NCI-H748 (cell line): Measurements from ENCODE around the gene NBAS.
"Not testable (repeated sequence)": the region's sequence is repeated elsewhere in the genome, so short reads cannot be mapped to it uniquely, and the experiment has no call there.

ENCODE experiments used
- DNase-seq: peaks from one replicate; lab custom pipeline; 2025; ENCODE audit not compliant: unreplicated experiment; lab: John Stamatoyannopoulos, UW

NBAS gene

DNA sequence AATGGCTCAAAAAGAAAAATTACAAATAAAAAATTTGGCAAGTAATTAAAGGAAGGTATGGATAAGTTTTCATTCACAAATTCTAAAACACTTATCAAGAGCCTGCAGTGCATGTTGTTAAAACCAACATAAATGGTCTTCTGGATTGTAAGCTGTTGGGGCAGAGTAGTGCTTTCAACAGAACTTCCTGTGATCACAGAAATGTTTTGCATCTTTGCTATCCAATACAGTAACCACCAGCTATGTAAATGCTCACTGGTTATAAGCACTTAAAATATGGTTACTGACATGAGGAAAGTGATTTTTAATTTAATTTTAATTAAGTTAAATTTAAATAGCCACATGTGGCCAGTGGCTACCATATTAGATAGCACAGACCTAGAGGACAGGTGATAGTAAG, 133.1 kb downstream of the NBAS start:
- DNase-seq: no peak

DNA sequence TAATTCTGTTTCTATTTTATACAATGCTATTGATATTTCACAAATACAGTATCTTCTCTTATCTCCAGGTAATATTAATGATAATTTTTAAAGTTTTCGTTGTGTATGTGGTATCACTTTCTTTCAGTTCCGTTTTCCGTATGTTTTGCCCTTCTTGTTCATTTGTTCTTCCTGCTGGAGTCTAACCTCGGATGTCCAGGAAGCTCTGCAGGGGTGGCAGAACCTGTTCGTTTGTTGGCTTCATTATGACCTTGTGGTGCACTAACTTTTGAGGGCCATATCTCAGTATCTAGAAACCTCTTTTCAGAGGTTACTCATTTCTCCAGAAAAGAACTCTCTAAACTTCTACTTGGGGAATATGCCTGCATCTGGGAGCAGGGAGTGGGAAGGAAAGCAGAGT, 134.5 kb downstream of the NBAS start:
- DNase-seq: no peak

DNA sequence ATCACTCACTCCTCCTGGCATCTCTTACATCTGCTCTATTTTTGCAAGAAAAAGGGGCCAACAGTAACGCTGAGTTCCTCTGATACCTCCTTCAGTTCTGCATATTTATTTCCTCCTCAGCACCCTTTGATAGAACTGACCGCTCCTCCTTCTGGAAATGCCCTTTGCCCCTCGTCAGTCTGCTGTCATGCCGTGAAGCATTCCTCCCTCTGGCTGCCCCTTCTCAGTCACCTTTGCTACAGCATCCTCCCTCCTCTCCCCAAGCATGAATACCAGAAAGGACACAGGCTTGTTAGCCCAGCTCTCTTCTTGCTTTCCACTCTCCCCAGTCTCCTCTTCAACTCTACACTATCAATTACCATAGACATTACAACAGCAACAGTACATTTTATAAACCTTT, 135.4 kb downstream of the NBAS start:
- DNase-seq: no peak

DNA sequence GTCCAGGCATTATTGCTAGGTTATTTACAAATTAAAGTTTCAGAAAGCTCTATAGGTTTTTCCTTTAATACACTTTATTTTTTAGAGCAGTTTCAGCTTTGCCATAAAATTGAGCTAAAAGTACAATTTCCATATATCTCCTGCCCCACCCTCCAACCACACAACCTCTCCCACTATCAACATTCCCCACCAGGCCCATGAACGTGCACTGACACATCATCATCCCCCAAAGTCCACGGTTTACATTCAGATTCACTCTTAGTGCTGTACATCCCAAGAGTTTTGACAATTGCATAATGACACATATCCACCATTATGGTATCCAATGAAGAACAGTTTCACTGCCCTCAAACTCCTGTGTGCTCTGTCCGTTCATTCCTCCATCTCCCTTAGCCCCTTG, 139.4 kb downstream of the NBAS start:
- no peak for DNase-seq

DNA sequence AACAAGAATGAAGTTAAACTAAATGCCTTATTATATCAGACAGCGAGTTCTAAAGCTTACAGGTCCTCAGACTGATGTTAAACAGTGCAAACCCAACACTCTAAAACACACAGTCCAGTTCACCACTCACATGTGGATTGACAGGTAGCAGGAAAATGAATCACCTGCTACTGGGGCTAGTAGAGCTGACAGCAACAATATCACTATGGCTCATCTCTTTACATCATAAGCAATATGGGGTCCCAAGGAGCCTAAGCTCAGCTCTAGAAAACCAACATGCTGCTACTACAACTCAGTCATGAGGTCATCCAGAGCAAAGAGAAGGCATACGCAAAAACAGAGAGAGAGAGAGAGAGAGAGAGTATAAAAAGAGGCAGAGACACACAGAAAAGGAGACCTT, 145.4 kb downstream of the NBAS start:
- DNase-seq: no peak

DNA sequence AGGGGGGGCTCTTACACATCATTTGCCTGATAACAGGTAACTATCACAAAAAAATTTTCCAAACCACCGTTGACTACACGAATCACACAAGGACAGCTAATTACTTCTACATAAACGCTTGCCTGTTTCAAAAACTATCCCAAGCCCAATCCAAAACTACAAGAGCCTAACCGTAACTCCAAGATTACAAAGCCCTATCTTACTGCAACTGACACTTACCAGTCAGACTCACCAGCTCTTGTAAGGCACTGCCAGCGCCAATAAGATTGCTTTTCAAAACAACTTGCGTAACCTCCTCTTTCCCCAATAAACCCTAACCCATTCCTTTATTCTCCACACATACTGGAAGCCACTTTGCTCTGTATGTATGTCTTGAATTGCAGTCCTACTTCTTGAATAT, 148.4 kb downstream of the NBAS start:
- DNase-seq: no peak

DNA sequence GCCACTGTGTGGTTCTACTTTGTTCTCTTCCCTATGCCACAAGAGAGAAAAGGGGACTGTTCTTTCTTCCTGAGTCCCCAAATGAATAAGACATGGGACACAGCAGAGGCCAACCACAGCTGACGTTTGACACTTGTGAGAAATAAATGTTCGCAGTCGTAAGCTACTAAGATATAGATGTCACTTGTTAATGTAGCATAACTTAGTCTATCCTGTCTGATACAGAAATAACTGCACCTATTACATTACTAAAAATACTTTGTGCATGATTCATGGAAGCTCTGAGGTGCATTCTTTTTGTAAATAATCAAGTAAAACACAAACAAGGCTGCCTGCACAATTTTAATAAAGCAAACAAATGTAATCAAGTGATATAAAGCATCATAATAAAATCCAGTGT, 148.8 kb downstream of the NBAS start:
- DNase-seq: no peak

DNA sequence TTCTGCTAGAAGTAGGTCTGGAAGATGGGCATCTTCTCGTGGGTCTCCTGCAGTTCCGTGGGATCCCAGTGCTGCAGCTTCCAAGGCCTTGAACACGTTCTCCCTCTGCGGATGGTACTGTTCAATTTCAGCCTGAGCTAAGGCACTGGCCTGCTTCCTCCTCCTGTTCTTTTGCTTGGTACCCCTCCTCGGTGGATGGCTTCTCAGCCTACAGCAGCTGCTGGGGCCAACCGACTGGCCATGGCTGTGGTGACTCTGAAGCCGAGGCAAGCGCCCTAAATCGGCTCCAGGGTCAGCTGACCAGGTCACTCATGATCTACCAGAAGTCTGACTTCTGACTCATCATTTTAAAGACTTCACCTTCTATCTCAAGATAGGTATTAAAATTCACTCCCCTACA, 150.2 kb downstream of the NBAS start:
- no peak for DNase-seq

DNA sequence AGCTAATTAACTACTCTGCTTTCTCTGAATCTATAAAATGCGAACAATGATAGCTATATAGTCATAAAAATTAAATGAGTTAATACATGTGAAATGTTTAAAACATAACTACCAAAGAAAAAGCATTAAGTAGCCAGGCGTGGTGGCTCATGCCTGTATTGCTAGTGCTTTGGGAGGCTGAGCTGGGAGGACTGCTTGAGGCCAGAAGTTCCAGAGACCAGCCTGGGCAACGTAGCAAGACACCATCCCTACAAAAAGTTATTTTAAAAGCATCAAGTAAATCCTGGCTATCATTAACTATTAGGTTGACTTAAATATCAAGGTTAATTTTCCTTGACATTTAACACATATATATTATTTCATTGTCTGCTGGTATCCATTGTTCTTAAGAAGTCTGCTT, 152.4 kb downstream of the NBAS start:
- DNase-seq: no peak

GRCh38 chr2:15407666-15408065, 153.5 kb downstream of the NBAS start:
- DNase-seq: no peak

GRCh38 chr2:15404511-15404910, 156.6 kb downstream of the NBAS start:
- DNase-seq: not testable (repeated sequence)

DNA sequence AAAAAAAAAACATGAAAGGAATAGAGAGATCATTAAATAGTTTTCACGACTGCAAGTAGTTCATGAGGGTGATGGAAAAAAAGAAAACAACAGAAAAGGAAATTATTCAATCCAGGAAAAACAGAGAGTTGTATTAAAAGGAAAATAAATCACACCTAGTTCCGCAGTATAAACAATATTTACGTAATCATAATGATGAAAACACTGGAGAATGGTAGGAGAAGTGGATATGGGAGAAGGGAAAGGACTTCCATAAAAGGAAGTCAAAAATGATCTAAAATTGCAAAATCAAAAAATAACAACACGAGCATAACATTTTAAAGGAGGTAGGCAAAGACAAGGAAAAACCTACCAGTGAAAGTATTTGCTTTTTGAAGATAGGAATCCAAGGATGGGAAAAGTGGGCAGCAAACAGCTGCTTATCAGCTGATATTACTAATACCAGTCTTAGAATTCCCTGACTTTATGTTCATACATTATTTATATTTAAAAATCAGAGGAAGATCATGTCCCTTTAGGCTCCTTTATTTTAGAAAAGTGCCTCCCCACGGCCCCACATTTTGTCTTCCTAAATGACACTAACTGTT, 160.8 kb downstream of the NBAS start:
- no peak for DNase-seq

DNA sequence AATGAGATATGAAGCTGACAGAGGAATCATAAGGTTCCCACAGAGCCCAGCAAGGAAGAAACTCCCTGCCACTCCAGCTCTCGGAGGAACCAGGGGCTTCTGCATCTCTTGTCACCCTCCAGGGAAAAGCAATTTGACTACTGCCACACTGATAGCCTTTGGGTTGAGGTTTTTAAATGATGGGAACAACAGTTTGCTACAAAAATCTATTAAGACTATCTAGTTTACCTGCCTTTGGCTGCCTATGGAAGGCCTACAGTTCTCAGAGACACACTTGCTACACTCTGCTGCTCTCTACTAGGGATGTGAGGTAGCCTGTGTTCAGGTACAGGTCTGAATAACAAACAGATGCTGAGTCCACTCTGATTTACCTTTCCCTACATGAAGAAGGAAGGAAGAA, 161.9 kb downstream of the NBAS start:
- DNase-seq: no peak

DNA sequence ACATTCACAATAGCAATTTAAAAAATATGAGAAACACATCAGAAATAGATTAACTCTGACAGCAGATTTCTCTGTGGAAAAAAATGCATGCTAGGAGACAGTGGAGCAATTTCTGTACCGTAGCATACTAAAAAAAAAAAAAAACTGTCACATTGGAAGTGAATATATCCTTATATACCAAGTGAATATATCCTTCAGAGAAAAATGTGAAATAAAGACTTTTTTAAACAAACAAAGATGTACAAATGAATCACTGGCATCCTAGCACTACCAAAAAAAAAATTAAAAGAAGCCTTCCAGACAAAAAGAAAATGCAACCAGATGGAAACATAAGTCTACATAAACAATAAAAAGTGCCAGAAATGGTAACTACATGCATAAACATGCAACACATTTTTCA, 169.4 kb downstream of the NBAS start:
- no peak for DNase-seq

DNA sequence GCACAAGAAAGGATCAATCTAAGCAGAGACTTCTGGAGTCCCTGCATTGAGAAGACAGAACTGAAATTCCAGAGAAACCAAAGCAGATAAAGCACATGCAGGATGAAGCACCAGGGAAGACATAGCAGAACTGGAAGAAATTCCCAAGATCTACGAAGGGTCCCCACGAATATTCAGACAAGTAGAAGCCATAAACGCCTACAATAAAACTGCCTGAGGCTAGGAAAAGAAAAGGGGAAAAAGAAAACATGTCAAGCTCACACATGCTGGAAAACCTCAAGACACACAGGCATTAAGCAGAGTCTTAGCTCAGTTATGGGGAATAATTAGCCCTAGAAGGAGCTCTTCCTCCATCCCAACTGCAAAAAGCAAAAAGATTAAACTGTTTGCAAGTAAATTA, 171.2 kb downstream of the NBAS start:
- no peak for DNase-seq

GRCh38 chr2:15389326-15389700, 171.8 kb downstream of the NBAS start:
- DNase-seq: no peak

DNA sequence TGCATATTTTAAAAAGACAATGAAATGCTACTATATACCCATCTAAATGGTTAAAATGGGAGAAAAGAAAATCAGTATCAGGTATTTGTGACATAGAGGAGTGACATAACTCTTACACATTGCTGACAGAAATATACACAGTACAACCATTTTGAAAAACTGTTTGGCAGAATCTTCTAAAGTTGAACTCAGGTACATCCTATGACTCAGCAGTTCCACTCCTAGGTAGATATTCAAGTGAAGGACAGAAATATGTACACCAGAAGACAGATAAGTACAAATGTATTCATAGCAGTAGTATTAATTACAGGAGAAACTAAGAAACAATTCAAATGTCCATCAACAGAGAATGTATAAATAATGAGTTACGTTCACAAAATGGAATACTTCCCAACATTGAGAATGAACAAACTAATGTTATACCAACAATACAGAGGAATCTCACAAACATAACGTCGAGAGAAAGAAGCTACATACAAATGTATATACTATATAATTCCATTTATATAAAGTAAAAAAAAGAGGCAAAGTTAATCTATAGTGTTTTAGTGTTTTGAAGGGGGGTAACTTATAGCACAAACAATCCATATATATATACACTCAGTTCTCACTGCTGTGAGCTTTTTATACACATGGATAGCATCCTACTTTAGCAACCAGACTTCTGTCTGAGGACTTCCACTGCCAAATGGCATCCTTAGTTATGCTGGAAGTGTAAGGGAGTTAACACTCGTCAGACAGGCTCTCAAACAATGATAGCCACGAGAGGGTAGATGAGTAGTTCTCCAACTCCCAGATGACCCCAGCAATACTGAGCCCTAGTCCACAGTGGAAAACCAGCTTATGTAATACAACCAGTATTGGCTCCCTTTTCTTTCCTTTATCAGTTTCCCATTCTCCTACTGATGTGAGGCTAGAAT, 172.5 kb downstream of the NBAS start:
- DNase-seq: no peak

DNA sequence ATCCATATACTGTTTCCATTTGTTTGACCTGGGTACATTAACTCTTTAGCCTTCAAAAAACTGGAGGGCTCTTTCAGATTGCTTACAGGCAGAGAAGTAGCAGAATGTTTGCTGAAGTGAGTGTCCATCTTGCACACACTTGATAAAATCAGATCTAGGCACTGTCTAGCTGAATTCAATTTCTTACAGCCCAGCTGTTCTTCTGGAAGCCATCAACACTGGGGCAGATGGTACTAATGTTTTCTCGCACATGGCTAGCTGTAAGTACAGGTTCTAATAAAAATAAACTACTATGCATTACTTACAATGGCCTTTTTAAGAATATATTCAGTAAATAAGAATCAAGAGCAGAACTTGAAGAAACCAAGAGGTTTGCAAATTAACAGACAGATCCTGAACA, 175.9 kb downstream of the NBAS start:
- DNase-seq: no peak

DNA sequence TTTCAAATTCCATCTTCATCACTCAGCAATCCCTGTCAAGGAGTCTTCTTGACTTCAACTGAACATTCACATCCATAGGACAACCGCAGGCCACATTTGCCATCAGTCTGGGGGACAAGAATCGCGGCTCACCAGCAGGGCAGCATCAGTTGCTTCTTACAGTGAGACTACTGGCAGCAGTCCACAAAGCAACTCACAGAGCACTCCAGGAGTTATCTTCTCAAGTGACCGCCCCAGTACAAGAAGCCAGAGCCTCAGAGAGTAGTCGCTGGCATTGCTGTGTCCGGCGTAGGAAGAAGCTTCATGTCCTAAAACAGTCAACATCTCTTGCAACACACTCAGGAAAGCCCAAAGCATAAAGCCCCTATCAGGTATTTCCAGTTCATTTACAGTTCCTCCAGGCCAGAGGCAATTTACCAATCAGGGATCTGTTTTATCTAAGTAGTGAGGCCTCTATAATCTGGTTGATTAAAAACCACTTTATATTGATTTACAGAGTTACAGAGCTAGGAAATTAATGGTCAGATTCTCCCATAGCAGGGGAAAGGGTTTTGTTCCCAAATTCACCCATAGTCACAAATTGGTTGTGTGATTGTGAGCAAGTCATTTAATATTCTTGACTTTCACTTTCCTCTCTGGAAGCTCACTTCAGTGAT, 177.3 kb downstream of the NBAS start:
- DNase-seq: no peak

DNA sequence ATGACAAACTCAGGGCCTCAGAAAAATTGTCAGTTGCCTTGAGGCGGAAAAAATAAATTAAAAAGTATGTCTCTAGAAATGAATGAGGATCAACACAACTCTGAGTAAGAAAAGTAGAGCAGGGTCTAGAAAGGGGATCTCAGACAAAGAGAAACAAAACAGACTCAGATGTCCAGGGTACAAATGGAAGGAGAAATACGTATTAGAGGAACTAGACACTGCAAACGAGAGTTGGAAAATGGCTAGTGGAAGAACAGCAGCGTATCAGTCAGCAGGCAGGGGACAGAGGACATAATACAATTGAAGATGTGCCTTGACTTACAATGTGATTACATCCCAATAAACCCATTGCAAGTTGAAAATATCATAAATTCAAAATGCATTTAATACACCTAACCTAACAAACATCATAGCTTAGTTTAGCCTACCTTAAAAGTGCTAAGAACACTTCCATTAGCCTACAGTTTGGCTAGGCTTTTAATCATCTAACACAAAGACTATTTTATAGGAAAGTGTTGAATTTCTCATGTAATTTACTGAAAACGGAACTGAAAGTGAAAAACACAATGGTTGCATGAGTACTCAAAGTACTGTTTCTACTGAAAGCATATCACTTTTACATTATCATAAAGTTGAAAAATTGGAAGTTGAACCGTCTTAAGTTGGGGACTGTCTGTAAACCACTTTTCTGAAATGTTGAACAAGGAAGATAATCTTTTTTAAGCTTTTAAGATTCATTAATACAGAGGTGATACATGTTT, 182.8 kb downstream of the NBAS start:
- no peak for DNase-seq

DNA sequence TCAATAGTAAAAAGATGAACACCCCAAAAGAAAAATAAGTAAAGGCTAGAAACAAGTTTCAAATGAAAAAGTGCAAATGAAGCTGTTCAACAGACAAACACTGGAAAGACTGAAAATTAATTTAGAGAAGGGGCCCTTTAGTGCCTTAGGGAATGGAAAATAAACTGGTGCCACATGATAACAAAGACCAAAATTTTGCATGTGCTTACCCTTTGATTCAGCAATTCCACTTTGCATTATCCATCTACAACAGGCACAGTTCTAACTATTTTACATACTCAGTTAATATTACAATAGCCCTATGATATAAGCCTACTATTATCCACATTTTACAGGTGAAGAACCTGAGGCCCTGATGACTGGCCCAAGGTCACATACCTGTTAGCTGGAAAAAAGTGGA, 183.9 kb downstream of the NBAS start:
- DNase-seq: no peak

- no peak for DNase-seq
These were observed 189.1 kb downstream of the NBAS start for GRCh38 chr2:15372019-15372418.
